GM23338 (cell line): ENCODE results near the gene DROSHA. TPM values are rescaled to one million over a fixed set of nuclear protein-coding genes. Genes with fewer than 3 reads are reported as not detected.

Experiments
- ATAC-seq: fragments of 200-7000 bp; cut with Tn5 transposase; 3 replicates; pipeline ENCODE4 v1.9.1; 2020
- DNase-seq: peaks from one replicate; pipeline ENCODE4 v3.0.0-alpha.2; 2015; ENCODE audit warnings: low spot score
- H2AFZ ChIP-seq: fragments of 200-600 bp; sonication (generic); 2 replicates; pipeline ENCODE4 v1.8.0; 2016; ENCODE audit warnings: antibody characterized with exemption, mild to moderate bottlenecking, moderate library complexity
- H3F3A ChIP-seq: fragments of 200-600 bp; sonication (generic); replicated peaks from 2 replicates; pipeline ENCODE4 v1.8.0; 2017; ENCODE audit warnings: antibody characterized with exemption, mixed run types, low read depth
- H3K27ac ChIP-seq: fragments of 200-600 bp; sonication (generic); 2 replicates; pipeline ENCODE4 v1.6.1; 2016; ENCODE audit warnings: low read depth
- H3K27me3 ChIP-seq: fragments of 200-600 bp; sonication (generic); 2 replicates; pipeline ENCODE4 v1.8.0; 2016; ENCODE audit warnings: mild to moderate bottlenecking, mixed run types, moderate library complexity; ENCODE audit not compliant: insufficient read depth
- H3K36me3 ChIP-seq: fragments of 200-600 bp; sonication (generic); 2 replicates; pipeline ENCODE4 v1.8.0; 2016; ENCODE audit warnings: mild to moderate bottlenecking; ENCODE audit not compliant: insufficient read depth
- H3K4me1 ChIP-seq: fragments of 200-600 bp; sonication (generic); 2 replicates; pipeline ENCODE4 v1.8.0; 2016; ENCODE audit warnings: mild to moderate bottlenecking, moderate library complexity; ENCODE audit not compliant: insufficient read depth
- H3K4me2 ChIP-seq: fragments of 200-600 bp; sonication (generic); 2 replicates; pipeline ENCODE4 v1.7.1; 2017; ENCODE audit warnings: mixed run types
- H3K4me3 ChIP-seq: fragments of 200-600 bp; sonication (generic); 2 replicates; pipeline ENCODE4 v1.6.1; 2016; ENCODE audit warnings: mixed run types
- H3K79me2 ChIP-seq: fragments of 200-600 bp; sonication (generic); replicated peaks from 2 replicates; pipeline ENCODE4 v1.8.0; 2017; ENCODE audit warnings: mild to moderate bottlenecking; ENCODE audit not compliant: insufficient read depth
- H3K9me2 ChIP-seq: fragments of 200-600 bp; sonication (generic); 2 replicates; pipeline ENCODE4 v1.8.0; 2017; ENCODE audit not compliant: insufficient read depth
- H4K20me1 ChIP-seq: fragments of 200-600 bp; sonication (generic); replicated peaks from 2 replicates; pipeline ENCODE4 v1.8.0; 2017; ENCODE audit warnings: mild to moderate bottlenecking; ENCODE audit not compliant: insufficient read depth
- H3K27ac Mint-ChIP-seq: 2 replicates; pipeline ENCODE4 v1.8.0; 2020; ENCODE audit warnings: inconsistent platforms, mild to moderate bottlenecking, moderate library complexity, mixed read lengths
- H3K27me3 Mint-ChIP-seq: 3 replicates; pipeline ENCODE4 v1.8.0; 2022; ENCODE audit warnings: low read depth, mild to moderate bottlenecking, moderate library complexity, mixed read lengths, inconsistent platforms; ENCODE audit not compliant: insufficient read depth, poor library complexity
- H3K36me3 Mint-ChIP-seq: 3 replicates; pipeline ENCODE4 v1.8.0; 2021; ENCODE audit warnings: low read depth, mild to moderate bottlenecking, inconsistent platforms, moderate library complexity, mixed read lengths
- H3K4me1 Mint-ChIP-seq: 3 replicates; pipeline ENCODE4 v1.8.0; 2020; ENCODE audit warnings: mild to moderate bottlenecking, inconsistent platforms, mixed read lengths
- H3K4me3 Mint-ChIP-seq: 3 replicates; pipeline ENCODE4 v1.8.0; 2021; ENCODE audit warnings: moderate library complexity, mild to moderate bottlenecking, inconsistent platforms, mixed read lengths
- H3K9me3 Mint-ChIP-seq: 3 replicates; pipeline ENCODE4 v1.8.0; 2020; ENCODE audit warnings: moderate library complexity, mild to moderate bottlenecking, inconsistent platforms, mixed read lengths
- CREB1 ChIP-seq: fragments of 250-450 bp; sonication (Bioruptor Pico); IDR thresholded peaks from 2 replicates; pipeline ENCODE4 v1.5.0; 2020; ENCODE audit warnings: low read depth, mild to moderate bottlenecking, moderate library complexity
- EZH2 ChIP-seq: fragments of 200-600 bp; sonication (generic); IDR thresholded peaks from one replicate; pipeline ENCODE4 v1.8.0; 2017; ENCODE audit warnings: antibody characterized with exemption, mild to moderate bottlenecking, low read depth; ENCODE audit not compliant: unreplicated experiment
- EZH2phosphoT487 ChIP-seq: fragments of 200-600 bp; sonication (generic); IDR thresholded peaks from one replicate; pipeline ENCODE4 v1.8.1; 2018; ENCODE audit warnings: antibody characterized with exemption; ENCODE audit not compliant: unreplicated experiment
- JUNB ChIP-seq: IDR thresholded peaks from one replicate; pipeline ENCODE4 v1.6.1; 2016; ENCODE audit warnings: antibody characterized with exemption; ENCODE audit not compliant: unreplicated experiment
- NANOG ChIP-seq: IDR thresholded peaks from 2 replicates; pipeline ENCODE4 v1.6.1; 2016; ENCODE audit warnings: antibody characterized with exemption, borderline replicate concordance
- POLR2AphosphoS5 ChIP-seq: IDR thresholded peaks from 2 replicates; pipeline ENCODE4 v1.6.1; 2016; ENCODE audit warnings: antibody characterized with exemption, low read depth
- REST ChIP-seq: IDR thresholded peaks from one replicate; pipeline ENCODE4 v1.6.1; 2018; ENCODE audit warnings: antibody characterized with exemption; ENCODE audit not compliant: unreplicated experiment
- STAT1 ChIP-seq: IDR thresholded peaks from one replicate; pipeline ENCODE4 v1.6.1; 2016; ENCODE audit warnings: antibody characterized with exemption; ENCODE audit not compliant: unreplicated experiment
- ZNF114 ChIP-seq: fragments of 250-450 bp; sonication (Bioruptor Pico); IDR thresholded peaks from 2 replicates; pipeline ENCODE4 v1.5.0; 2020; ENCODE audit warnings: mild to moderate bottlenecking, moderate library complexity
- ZNF331 ChIP-seq: fragments of 250-450 bp; sonication (Bioruptor Pico); IDR thresholded peaks from 2 replicates; pipeline ENCODE4 v1.5.0; 2020; ENCODE audit warnings: low read depth, mild to moderate bottlenecking, moderate library complexity
- polyA plus RNA-seq: library from polyadenylated mRNA; unstranded; fragments of >200 nt; fragmentation: Nextera tagmentation; extraction: Ambion mirVana; gene quantifications from 2 replicates; pipeline ENCODE4 v1.2.1, GENCODE V29; 2016
- total RNA-seq: library from RNA; depleted of rRNA; stranded (reverse); fragments of >200 nt; shearing (Covaris generic); gene quantifications from 2 replicates; pipeline ENCODE4 v1.2.3, GENCODE V29; 2014
- TF ChIP-seq, protein P1 (sequence below), 2 experiments: fragments of 200-600 bp in 1 of 2; sonication (generic) in 1 of 2; conservative IDR thresholded peaks; 2 replicates each; pipeline versions ENCODE4 v1.5.1 to v1.6.1; 2016 to 2017; ENCODE audit warnings: antibody characterized with exemption in 2 of 2, low read depth in 2 of 2, mild to moderate bottlenecking in 2 of 2, moderate library complexity in 1 of 2
- TF ChIP-seq, protein P2 (sequence below): fragments of 250-450 bp; sonication (Bioruptor Pico); IDR thresholded peaks from 2 replicates; pipeline ENCODE4 v1.5.0; 2020; ENCODE audit warnings: mild to moderate bottlenecking, moderate library complexity
- TF ChIP-seq, protein P3 (sequence below): IDR thresholded peaks from 2 replicates; pipeline ENCODE4 v1.6.1; 2016; ENCODE audit warnings: antibody characterized with exemption

The DROSHA gene
- total and polyA plus RNA-seq, 2 experiments from 2014 or later, result 70.6 to 87.8 TPM

DNA sequence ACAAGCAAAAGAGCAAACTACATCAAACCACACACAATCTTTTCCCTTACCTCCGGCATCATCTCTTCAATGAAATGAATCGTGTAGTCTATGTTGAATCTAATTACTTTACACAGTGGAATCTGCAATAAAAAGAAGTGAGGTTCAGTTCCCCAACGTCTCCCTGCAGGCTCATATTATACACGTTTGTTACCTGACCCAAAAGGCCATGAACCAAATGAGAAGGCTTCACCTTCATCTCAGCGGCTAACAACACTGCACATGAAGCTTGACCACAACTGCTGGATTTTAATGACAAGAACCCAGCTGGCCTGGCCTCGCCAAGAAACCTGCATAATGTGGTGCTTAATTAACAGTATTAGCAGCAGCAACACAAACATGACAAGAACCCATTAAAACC lies 45.5 kb downstream of the DROSHA start:
- Histone ChIP-seq H3K27me3 (no peaks in the 10 kb centered on the region), H3K4me1 (0 out of 2 replicates have a peak, but pooled peaks cover 8% of the 10 kb centered on the region), H3F3A (no peaks in the 10 kb centered on the region), H4K20me1 (no peaks in the 10 kb centered on the region), H3K4me3 (no peak overlapping the region), H3K4me2 (no peak overlapping the region), H3K27ac (no peak overlapping the region), H3K79me2 (no peaks in the 10 kb centered on the region), H3K9me2 (no peaks in the 10 kb centered on the region), H2AFZ (no peak overlapping the region), H3K36me3 (peaks cover 4% of the 10 kb centered on the region; the same call in 1 of the 2 replicates)
- ATAC-seq (no peak), DNase-seq (no peak)
- H3K27ac Mint-ChIP-seq, result no peak overlapping the region
- peaks cover 54% of the 10 kb centered on the region for H3K36me3 Mint-ChIP-seq
- no peak overlapping the region for H3K4me3 Mint-ChIP-seq
- no peaks in the 10 kb centered on the region for H3K9me3 Mint-ChIP-seq
- H3K4me1 Mint-ChIP-seq, result peaks cover 12% of the 10 kb centered on the region; the same call in 1 of the 3 replicates
- TF ChIP-seq, protein P1, sequence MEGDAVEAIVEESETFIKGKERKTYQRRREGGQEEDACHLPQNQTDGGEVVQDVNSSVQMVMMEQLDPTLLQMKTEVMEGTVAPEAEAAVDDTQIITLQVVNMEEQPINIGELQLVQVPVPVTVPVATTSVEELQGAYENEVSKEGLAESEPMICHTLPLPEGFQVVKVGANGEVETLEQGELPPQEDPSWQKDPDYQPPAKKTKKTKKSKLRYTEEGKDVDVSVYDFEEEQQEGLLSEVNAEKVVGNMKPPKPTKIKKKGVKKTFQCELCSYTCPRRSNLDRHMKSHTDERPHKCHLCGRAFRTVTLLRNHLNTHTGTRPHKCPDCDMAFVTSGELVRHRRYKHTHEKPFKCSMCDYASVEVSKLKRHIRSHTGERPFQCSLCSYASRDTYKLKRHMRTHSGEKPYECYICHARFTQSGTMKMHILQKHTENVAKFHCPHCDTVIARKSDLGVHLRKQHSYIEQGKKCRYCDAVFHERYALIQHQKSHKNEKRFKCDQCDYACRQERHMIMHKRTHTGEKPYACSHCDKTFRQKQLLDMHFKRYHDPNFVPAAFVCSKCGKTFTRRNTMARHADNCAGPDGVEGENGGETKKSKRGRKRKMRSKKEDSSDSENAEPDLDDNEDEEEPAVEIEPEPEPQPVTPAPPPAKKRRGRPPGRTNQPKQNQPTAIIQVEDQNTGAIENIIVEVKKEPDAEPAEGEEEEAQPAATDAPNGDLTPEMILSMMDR (conservative IDR thresholded peaks at IDR 0.05; ENCODE audit: low read depth in 2 of 2), result no peak
- TF ChIP-seq ZNF331 (CRISPR knock-in tag) (no peak), JUNB (no peak), EZH2phosphoT487 (no peak), CREB1 (no peak), STAT1 (no peak), EZH2 (no peak), NANOG (no peak), REST (no peak), POLR2AphosphoS5 (no peak), ZNF114 (CRISPR knock-in tag) (no peak)
- TF ChIP-seq, protein P2, sequence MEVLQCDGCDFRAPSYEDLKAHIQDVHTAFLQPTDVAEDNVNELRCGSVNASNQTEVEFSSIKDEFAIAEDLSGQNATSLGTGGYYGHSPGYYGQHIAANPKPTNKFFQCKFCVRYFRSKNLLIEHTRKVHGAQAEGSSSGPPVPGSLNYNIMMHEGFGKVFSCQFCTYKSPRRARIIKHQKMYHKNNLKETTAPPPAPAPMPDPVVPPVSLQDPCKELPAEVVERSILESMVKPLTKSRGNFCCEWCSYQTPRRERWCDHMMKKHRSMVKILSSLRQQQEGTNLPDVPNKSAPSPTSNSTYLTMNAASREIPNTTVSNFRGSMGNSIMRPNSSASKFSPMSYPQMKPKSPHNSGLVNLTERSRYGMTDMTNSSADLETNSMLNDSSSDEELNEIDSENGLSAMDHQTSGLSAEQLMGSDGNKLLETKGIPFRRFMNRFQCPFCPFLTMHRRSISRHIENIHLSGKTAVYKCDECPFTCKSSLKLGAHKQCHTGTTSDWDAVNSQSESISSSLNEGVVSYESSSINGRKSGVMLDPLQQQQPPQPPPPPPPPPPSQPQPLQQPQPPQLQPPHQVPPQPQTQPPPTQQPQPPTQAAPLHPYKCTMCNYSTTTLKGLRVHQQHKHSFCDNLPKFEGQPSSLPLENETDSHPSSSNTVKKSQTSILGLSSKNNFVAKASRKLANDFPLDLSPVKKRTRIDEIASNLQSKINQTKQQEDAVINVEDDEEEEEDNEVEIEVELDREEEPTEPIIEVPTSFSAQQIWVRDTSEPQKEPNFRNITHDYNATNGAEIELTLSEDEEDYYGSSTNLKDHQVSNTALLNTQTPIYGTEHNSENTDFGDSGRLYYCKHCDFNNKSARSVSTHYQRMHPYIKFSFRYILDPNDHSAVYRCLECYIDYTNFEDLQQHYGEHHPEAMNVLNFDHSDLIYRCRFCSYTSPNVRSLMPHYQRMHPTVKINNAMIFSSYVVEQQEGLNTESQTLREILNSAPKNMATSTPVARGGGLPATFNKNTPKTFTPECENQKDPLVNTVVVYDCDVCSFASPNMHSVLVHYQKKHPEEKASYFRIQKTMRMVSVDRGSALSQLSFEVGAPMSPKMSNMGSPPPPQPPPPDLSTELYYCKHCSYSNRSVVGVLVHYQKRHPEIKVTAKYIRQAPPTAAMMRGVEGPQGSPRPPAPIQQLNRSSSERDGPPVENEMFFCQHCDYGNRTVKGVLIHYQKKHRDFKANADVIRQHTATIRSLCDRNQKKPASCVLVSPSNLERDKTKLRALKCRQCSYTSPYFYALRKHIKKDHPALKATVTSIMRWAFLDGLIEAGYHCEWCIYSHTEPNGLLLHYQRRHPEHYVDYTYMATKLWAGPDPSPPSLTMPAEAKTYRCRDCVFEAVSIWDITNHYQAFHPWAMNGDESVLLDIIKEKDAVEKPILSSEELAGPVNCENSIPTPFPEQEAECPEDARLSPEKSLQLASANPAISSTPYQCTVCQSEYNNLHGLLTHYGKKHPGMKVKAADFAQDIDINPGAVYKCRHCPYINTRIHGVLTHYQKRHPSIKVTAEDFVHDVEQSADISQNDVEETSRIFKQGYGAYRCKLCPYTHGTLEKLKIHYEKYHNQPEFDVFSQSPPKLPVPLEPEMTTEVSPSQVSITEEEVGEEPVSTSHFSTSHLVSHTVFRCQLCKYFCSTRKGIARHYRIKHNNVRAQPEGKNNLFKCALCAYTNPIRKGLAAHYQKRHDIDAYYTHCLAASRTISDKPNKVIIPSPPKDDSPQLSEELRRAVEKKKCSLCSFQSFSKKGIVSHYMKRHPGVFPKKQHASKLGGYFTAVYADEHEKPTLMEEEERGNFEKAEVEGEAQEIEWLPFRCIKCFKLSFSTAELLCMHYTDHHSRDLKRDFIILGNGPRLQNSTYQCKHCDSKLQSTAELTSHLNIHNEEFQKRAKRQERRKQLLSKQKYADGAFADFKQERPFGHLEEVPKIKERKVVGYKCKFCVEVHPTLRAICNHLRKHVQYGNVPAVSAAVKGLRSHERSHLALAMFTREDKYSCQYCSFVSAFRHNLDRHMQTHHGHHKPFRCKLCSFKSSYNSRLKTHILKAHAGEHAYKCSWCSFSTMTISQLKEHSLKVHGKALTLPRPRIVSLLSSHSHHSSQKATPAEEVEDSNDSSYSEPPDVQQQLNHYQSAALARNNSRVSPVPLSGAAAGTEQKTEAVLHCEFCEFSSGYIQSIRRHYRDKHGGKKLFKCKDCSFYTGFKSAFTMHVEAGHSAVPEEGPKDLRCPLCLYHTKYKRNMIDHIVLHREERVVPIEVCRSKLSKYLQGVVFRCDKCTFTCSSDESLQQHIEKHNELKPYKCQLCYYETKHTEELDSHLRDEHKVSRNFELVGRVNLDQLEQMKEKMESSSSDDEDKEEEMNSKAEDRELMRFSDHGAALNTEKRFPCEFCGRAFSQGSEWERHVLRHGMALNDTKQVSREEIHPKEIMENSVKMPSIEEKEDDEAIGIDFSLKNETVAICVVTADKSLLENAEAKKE (CRISPR knock-in tag), result no peak
- TF ChIP-seq, protein P3, sequence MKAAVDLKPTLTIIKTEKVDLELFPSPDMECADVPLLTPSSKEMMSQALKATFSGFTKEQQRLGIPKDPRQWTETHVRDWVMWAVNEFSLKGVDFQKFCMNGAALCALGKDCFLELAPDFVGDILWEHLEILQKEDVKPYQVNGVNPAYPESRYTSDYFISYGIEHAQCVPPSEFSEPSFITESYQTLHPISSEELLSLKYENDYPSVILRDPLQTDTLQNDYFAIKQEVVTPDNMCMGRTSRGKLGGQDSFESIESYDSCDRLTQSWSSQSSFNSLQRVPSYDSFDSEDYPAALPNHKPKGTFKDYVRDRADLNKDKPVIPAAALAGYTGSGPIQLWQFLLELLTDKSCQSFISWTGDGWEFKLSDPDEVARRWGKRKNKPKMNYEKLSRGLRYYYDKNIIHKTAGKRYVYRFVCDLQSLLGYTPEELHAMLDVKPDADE, result no peak
- H3K27me3 Mint-ChIP-seq, result no peaks in the 10 kb centered on the region
